SK-N-MC (cell line): ENCODE results near the gene ANKFN1.

Source experiments
- EZH2 ChIP-seq: fragments of 200-600 bp; sonication (generic); IDR thresholded peaks from one replicate; pipeline ENCODE4 v1.6.1; 2017; ENCODE audit warnings: antibody characterized with exemption
- FOXP2 ChIP-seq: optimal IDR thresholded peaks from 2 replicates; pipeline ENCODE3; 2011; ENCODE audit warnings: mild to moderate bottlenecking, moderate library complexity; ENCODE audit not compliant: insufficient read depth; ENCODE audit errors: extremely low read length, control extremely low read depth
- POLR2AphosphoS5 ChIP-seq: IDR thresholded peaks from 2 replicates; pipeline ENCODE4 v1.6.1; 2012; ENCODE audit warnings: mild to moderate bottlenecking, low read depth, low read length, borderline replicate concordance

GRCh38 chr17:56549501-56549900 is 396.2 kb downstream of the ANKFN1 start:
- TF ChIP-seq EZH2 (no peak), POLR2AphosphoS5 (no peak), FOXP2 (no peak)
